ENCODE results near the gene EIF3CL. TPM values are rescaled to one million over a fixed set of nuclear protein-coding genes. Genes with fewer than 3 reads are reported as not detected.
"Not testable (repeated sequence)": the region's sequence is repeated elsewhere in the genome, so short reads cannot be mapped to it uniquely, and the experiment has no call there.

Gene EIF3CL
- total RNA-seq, 1 donor from 2014 or later = 86.1 TPM

GRCh38 chr16:28364268-28365173 is 39.1 kb downstream of the EIF3CL start:
- DNase-seq (ENCODE audit: low read depth in 2 of 2) = not testable (repeated sequence)

- DNase-seq (ENCODE audit: low read depth in 2 of 2) = not testable (repeated sequence)
These were observed 40.2 kb downstream of the EIF3CL start, which contains the start of gene NPIPB6 for GRCh38 chr16:28363408-28363807. Gene NPIPB6 (minus strand): TSS chr16:28363508. CDS start chr16:28362822, 686 bp downstream.

- DNase-seq (ENCODE audit: low read depth in 2 of 2) = not testable (repeated sequence)
These were observed 41.0 kb downstream of the EIF3CL start for GRCh38 chr16:28362600-28362999.

GRCh38 chr16:28338230-28338629 is 65.4 kb downstream of the EIF3CL start:
- not testable (repeated sequence) for DNase-seq (ENCODE audit: low read depth in 2 of 2)

- DNase-seq (ENCODE audit: low read depth in 2 of 2) = not testable (repeated sequence)
These were observed 66.5 kb downstream of the EIF3CL start for GRCh38 chr16:28336940-28337710.

GRCh38 chr16:28335678-28336077 is 68.0 kb downstream of the EIF3CL start:
- not testable (repeated sequence) for DNase-seq (ENCODE audit: low read depth in 2 of 2)

- not testable (repeated sequence) for DNase-seq (ENCODE audit: low read depth in 2 of 2)
These were observed 71.0 kb downstream of the EIF3CL start for GRCh38 chr16:28332632-28333031.

GRCh38 chr16:28330981-28331380 is 72.7 kb downstream of the EIF3CL start:
- DNase-seq (ENCODE audit: low read depth in 2 of 2) = not testable (repeated sequence)

- not testable (repeated sequence) for DNase-seq (ENCODE audit: low read depth in 2 of 2)
These were observed 73.4 kb downstream of the EIF3CL start for GRCh38 chr16:28330232-28330631.

Other genes starting within 250 kb of the EIF3CL start
- gene XPO6, start 191.9 kb downstream of the EIF3CL start, total RNA-seq = 57.1 and 61.5 TPM in 2 replicates
- under 0.01 TPM in 1 of 2 replicates, not detected in the other for gene SBK1, start 111.3 kb downstream of the EIF3CL start, total RNA-seq
- not detected in 2 replicates for gene NPIPB6, start 40.3 kb downstream of the EIF3CL start, total RNA-seq
- not detected in 2 replicates for gene NPIPB7, start 68.5 kb upstream of the EIF3CL start, total RNA-seq
- 12.9 and 21.2 TPM in 2 replicates for gene CLN3, start 88.2 kb upstream of the EIF3CL start, total RNA-seq
- not detected in 2 replicates for gene APOBR, start 90.8 kb upstream of the EIF3CL start, total RNA-seq
- gene IL27, start 103.0 kb upstream of the EIF3CL start, total RNA-seq = not detected in 2 replicates
- 0.44 and 11.9 TPM in 2 replicates for gene NUPR1, start 135.1 kb upstream of the EIF3CL start, total RNA-seq
- 5.9 and 9.1 TPM in 2 replicates for gene SGF29, start 150.1 kb upstream of the EIF3CL start, total RNA-seq
- gene SULT1A2, start 193.2 kb upstream of the EIF3CL start, total RNA-seq = not detected in 2 replicates
- gene SULT1A1, start 206.2 kb upstream of the EIF3CL start, total RNA-seq = 0.40 and 3.9 TPM in 2 replicates
- gene NPIPB8, start 234.2 kb upstream of the EIF3CL start, total RNA-seq = 0.20 TPM in 1 of 2 replicates, not detected in the other

Data from lung microvascular endothelial cell (primary cell).